HepG2 (cell line): ENCODE data around the gene IPO8. TPM values are rescaled to one million over a fixed set of nuclear protein-coding genes. Genes with fewer than 3 reads are reported as not detected.

Experiments
- ARID3A ChIP-seq: IDR thresholded peaks from 2 replicates; pipeline ENCODE4 v1.6.1; 2012; ENCODE audit warnings: low read depth, low read length, improper control_type of control experiment
- BCL6 ChIP-seq: IDR thresholded peaks from 2 replicates; pipeline ENCODE4 v1.6.1; 2016; ENCODE audit warnings: missing genetic modification reagents, missing compliant biosample characterization
- EZH2 ChIP-seq: conservative IDR thresholded peaks from 2 replicates; pipeline ENCODE4 v1.6.1; 2012; ENCODE audit warnings: mild to moderate bottlenecking, low read depth, low read length, moderate library complexity
- HMG20B ChIP-seq: conservative IDR thresholded peaks from 2 replicates; pipeline ENCODE4 v1.6.1; 2016; ENCODE audit warnings: missing genetic modification reagents, missing compliant biosample characterization
- RBM22 ChIP-seq: fragments of 200-400 bp; formaldehyde crosslinking; optimal IDR thresholded peaks from 2 replicates; pipeline ENCODE3; 2017; ENCODE audit warnings: mild to moderate bottlenecking, low read length, moderate library complexity
- RELA ChIP-seq: sonication (generic); formaldehyde crosslinking; IDR thresholded peaks from 2 replicates; pipeline ENCODE4 v1.4.0; 2020; ENCODE audit warnings: missing genetic modification reagents
- SKIL ChIP-seq: sonication (generic); formaldehyde crosslinking; IDR thresholded peaks from 2 replicates; pipeline ENCODE4 v1.8.0; 2022; ENCODE audit warnings: missing genetic modification reagents, mild to moderate bottlenecking, moderate library complexity, borderline replicate concordance
- SP5 ChIP-seq: IDR thresholded peaks from 2 replicates; pipeline ENCODE4 v1.6.1; 2016; ENCODE audit warnings: low read depth, borderline replicate concordance
- XRCC5 ChIP-seq: fragments of 200-400 bp; formaldehyde crosslinking; optimal IDR thresholded peaks from 2 replicates; pipeline ENCODE3; 2017; ENCODE audit warnings: mild to moderate bottlenecking, low read length
- ZNF160 ChIP-seq: sonication (generic); formaldehyde crosslinking; IDR thresholded peaks from 2 replicates; pipeline ENCODE4 v1.8.0; 2022; ENCODE audit warnings: mild to moderate bottlenecking, inconsistent platforms, missing genetic modification reagents
- ZNF354B ChIP-seq: sonication (generic); formaldehyde crosslinking; IDR thresholded peaks from 2 replicates; pipeline ENCODE4 v1.8.0; 2022; ENCODE audit warnings: mild to moderate bottlenecking, missing genetic modification reagents
- ZNF616 ChIP-seq: sonication (generic); formaldehyde crosslinking; IDR thresholded peaks from 2 replicates; pipeline ENCODE4 v1.5.0; 2020; ENCODE audit warnings: low read depth, mild to moderate bottlenecking, missing genetic modification reagents
- polyA plus RNA-seq, 8 experiments: library from polyadenylated mRNA; depleted of rRNA in 3 of 8; stranded (reverse) in 7 of 8; unstranded in 1 of 8; fragments of >200 nt; fragmentation: Illumina TruSeq in 4 of 8; extraction: Trizol in 4 of 8; gene quantifications; 2 replicates each; pipeline versions ENCODE4 v1.2.1 to v1.2.3, GENCODE V29; 2011 to 2016; ENCODE audit warnings: low read depth in 4 of 8, missing spikeins in 1 of 8, mixed read lengths in 1 of 8; ENCODE audit not compliant: insufficient read depth in 1 of 8
- total RNA-seq, 5 experiments: library from RNA; depleted of rRNA; stranded (reverse); fragments of >200 nt; fragmentation: Illumina TruSeq; extraction: Trizol; gene quantifications; 2 replicates each; pipeline ENCODE4 v1.2.3, GENCODE V29; 2016; ENCODE audit warnings: low read depth in 1 of 5
- TF ChIP-seq, protein P1 (sequence below): sonication (generic); formaldehyde crosslinking; IDR thresholded peaks from one replicate; pipeline ENCODE4 v1.5.1; 2020; ENCODE audit warnings: mild to moderate bottlenecking, missing genetic modification reagents; ENCODE audit errors: not compliant biosample characterization
- TF ChIP-seq, protein P2 (sequence below): sonication (generic); formaldehyde crosslinking; conservative IDR thresholded peaks from 2 replicates; pipeline ENCODE4 v1.4.0; 2020; ENCODE audit warnings: missing genetic modification reagents

Gene IPO8
- total and polyA plus RNA-seq, 2 of the 13 experiments (the other 11 are each of a cell fraction or from before 2014, with no cell fraction given) = 6.3 to 21.8 TPM

DNA sequence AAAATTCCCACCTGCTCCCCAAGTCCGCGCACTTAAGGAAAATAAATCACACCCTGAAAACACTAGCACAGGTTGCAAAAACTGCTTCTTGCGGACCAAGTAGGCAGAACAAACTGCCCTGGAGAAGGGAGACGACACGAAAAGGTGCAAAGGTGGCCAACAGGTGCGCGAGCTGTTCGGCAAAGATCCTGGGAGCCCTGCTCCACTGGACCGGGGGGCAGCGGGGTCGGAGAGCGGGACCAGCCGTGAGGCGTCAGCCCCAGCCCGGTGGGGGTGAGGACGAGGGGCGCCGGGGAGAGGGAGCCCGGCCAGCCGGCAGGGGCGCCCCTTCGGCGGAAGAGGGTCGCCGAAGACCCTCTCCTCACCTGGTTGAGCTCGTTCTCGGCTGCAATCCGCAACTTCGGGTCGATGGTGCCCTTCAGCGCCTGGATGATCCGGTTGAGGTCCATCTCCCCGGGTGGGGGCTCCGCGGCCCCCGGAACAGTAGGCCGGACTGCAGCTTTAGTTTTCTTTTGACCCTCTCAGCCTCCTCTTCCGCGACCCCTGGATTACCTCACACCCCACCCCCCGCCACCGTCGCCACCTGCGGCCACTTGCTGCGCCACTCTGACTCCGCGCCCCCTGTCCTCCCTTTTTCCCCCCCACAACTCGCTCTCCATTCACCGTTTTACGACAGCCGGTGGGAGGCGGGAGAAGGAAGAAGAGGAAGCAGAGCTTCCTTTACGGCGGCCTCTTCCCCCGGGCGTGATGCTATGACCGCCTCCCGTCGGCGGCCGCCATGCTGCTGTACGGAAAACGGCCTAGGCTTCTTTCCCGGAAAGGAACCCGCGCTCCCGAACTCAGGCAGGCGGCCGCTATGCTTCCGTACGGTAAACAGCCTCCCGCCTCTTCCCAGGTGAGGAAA lies at the start of gene IPO8 (continued):
- TF ChIP-seq, protein P1, sequence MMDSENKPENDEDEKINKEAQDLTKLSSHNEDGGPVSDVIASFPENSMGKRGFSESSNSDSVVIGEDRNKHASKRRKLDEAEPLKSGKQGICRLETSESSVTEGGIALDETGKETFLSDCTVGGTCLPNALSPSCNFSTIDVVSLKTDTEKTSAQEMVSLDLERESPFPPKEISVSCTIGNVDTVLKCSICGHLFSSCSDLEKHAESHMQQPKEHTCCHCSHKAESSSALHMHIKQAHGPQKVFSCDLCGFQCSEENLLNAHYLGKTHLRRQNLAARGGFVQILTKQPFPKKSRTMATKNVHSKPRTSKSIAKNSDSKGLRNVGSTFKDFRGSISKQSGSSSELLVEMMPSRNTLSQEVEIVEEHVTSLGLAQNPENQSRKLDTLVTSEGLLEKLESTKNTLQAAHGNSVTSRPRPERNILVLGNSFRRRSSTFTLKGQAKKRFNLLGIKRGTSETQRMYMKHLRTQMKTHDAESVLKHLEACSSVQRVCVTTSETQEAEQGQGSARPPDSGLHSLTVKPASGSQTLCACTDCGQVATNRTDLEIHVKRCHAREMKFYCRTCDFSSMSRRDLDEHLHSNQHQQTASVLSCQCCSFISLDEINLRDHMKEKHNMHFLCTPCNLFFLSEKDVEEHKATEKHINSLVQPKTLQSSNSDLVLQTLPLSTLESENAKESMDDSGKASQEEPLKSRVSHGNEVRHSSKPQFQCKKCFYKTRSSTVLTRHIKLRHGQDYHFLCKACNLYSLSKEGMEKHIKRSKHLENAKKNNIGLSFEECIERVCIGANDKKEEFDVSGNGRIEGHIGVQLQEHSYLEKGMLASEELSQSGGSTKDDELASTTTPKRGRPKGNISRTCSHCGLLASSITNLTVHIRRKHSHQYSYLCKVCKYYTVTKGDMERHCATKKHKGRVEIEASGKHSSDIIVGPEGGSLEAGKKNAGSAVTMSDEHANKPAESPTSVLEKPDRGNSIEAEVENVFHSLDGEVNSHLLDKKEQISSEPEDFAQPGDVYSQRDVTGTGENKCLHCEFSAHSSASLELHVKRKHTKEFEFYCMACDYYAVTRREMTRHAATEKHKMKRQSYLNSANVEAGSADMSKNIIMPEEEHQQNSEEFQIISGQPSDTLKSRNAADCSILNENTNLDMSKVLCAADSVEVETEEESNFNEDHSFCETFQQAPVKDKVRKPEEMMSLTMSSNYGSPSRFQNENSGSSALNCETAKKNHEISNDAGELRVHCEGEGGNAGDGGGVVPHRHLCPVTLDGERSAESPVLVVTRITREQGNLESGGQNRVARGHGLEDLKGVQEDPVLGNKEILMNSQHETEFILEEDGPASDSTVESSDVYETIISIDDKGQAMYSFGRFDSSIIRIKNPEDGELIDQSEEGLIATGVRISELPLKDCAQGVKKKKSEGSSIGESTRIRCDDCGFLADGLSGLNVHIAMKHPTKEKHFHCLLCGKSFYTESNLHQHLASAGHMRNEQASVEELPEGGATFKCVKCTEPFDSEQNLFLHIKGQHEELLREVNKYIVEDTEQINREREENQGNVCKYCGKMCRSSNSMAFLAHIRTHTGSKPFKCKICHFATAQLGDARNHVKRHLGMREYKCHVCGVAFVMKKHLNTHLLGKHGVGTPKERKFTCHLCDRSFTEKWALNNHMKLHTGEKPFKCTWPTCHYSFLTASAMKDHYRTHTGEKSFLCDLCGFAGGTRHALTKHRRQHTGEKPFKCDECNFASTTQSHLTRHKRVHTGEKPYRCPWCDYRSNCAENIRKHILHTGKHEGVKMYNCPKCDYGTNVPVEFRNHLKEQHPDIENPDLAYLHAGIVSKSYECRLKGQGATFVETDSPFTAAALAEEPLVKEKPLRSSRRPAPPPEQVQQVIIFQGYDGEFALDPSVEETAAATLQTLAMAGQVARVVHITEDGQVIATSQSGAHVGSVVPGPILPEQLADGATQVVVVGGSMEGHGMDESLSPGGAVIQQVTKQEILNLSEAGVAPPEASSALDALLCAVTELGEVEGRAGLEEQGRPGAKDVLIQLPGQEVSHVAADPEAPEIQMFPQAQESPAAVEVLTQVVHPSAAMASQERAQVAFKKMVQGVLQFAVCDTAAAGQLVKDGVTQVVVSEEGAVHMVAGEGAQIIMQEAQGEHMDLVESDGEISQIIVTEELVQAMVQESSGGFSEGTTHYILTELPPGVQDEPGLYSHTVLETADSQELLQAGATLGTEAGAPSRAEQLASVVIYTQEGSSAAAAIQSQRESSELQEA (CRISPR knock-in tag) = no peak
- no peak for TF ChIP-seq ZNF354B (CRISPR knock-in tag)
- TF ChIP-seq, protein P2, sequence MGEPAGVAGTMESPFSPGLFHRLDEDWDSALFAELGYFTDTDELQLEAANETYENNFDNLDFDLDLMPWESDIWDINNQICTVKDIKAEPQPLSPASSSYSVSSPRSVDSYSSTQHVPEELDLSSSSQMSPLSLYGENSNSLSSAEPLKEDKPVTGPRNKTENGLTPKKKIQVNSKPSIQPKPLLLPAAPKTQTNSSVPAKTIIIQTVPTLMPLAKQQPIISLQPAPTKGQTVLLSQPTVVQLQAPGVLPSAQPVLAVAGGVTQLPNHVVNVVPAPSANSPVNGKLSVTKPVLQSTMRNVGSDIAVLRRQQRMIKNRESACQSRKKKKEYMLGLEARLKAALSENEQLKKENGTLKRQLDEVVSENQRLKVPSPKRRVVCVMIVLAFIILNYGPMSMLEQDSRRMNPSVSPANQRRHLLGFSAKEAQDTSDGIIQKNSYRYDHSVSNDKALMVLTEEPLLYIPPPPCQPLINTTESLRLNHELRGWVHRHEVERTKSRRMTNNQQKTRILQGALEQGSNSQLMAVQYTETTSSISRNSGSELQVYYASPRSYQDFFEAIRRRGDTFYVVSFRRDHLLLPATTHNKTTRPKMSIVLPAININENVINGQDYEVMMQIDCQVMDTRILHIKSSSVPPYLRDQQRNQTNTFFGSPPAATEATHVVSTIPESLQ (CRISPR knock-in tag) = no peak
- TF ChIP-seq BCL6 (CRISPR knock-in tag) = peak; percentile 39; the same call in 1 of the 2 replicates
- peak; percentile 23 for TF ChIP-seq XRCC5
- no peak for TF ChIP-seq EZH2
- TF ChIP-seq RBM22 = no peak
- TF ChIP-seq ZNF616 (CRISPR knock-in tag) = 0 out of 2 replicates have a peak, but pooled peaks have one; percentile 22
- TF ChIP-seq HMG20B = no peak
- TF ChIP-seq ZNF160 (CRISPR knock-in tag) = no peak
- 0 out of 2 replicates have a peak, but pooled peaks have one; percentile 27 for TF ChIP-seq ARID3A
- TF ChIP-seq RELA (CRISPR knock-in tag) = no peak
- no peak for TF ChIP-seq SP5
- TF ChIP-seq SKIL = no peak
